Neutrophil (primary cell): ENCODE results near the gene NCOA3.
"Not testable (repeated sequence)": the region's sequence is repeated elsewhere in the genome, so short reads cannot be mapped to it uniquely, and the experiment has no call there.

ENCODE experiments used
- H3K27ac ChIP-seq: fragments of 200-600 bp; sonication (generic); 2 replicates; pipeline ENCODE4 v1.5.1; 2016; ENCODE audit warnings: mild to moderate bottlenecking, moderate library complexity
- H3K27me3 ChIP-seq: fragments of 200-600 bp; sonication (generic); 2 replicates; pipeline ENCODE4 v1.6.0; 2016; ENCODE audit warnings: mild to moderate bottlenecking
- H3K36me3 ChIP-seq: fragments of 200-600 bp; sonication (generic); 2 replicates; pipeline ENCODE4 v1.5.1; 2017
- H3K4me1 ChIP-seq, 2 experiments: fragments of 200-600 bp in 1 of 2; sonication (generic) in 1 of 2; 1 replicate in 1 of 2; 2 replicates in 1 of 2; pipeline versions ENCODE4 v1.5.1 to v1.6.1; 2013 to 2016; ENCODE audit warnings: low read depth in 1 of 2, low read length in 1 of 2, mild to moderate bottlenecking in 1 of 2, moderate library complexity in 1 of 2; ENCODE audit not compliant: control insufficient read depth in 1 of 2, insufficient read depth in 1 of 2
- H3K4me3 ChIP-seq, 2 experiments: fragments of 200-600 bp in 1 of 2; sonication (generic) in 1 of 2; 1 replicate in 1 of 2; 2 replicates in 1 of 2; pipeline ENCODE4 v1.5.1; 2013 to 2016; ENCODE audit warnings: low read depth in 1 of 2, low read length in 1 of 2, mild to moderate bottlenecking in 1 of 2, moderate library complexity in 1 of 2
- H3K9me3 ChIP-seq: fragments of 200-600 bp; sonication (generic); 2 replicates; pipeline ENCODE4 v1.5.1; 2016
- CTCF ChIP-seq: fragments of 200-600 bp; sonication (generic); IDR thresholded peaks from 2 replicates; pipeline ENCODE4 v1.5.1; 2016; ENCODE audit warnings: antibody characterized with exemption

Gene NCOA3

DNA sequence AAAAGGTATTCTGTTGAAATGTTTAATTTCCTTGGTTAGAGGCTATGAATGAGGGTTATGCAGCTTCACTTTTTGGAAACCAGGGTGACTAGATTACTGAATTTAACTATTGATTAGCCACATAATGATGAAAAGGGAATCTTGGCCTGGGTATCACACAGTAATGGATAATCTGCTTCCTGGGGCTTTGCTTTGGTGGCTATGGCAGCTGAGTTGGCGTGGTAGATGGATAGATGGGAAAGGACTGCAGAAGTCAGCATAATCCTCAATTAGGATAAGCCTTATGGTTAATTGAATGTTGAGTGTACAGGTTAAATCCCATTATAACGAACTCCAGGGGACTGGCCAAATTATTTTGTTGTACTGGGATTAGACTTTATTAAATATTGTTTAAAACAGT, 5.2 kb downstream of the NCOA3 start:
- Histone ChIP-seq H3K27ac (no peak overlapping the region), H3K27me3 (no peaks in the 10 kb centered on the region), H3K9me3 (no peaks in the 10 kb centered on the region), H3K36me3 (peaks cover 3% of the 10 kb centered on the region), H3K4me1 (peaks cover 13 to 15% of the 10 kb centered on the region in 2 experiments), H3K4me3 (no peak overlapping the region)
- no peak for TF ChIP-seq CTCF

GRCh38 chr20:47507275-47507981, 5.7 kb downstream of the NCOA3 start:
- H3K36me3 ChIP-seq, H3K4me3 ChIP-seq, H3K27me3 ChIP-seq, H3K9me3 ChIP-seq, H3K27ac ChIP-seq: not testable (repeated sequence)
- H3K4me1 ChIP-seq, result peaks cover 13 to 15% of the 10 kb centered on the region in 2 experiments

DNA sequence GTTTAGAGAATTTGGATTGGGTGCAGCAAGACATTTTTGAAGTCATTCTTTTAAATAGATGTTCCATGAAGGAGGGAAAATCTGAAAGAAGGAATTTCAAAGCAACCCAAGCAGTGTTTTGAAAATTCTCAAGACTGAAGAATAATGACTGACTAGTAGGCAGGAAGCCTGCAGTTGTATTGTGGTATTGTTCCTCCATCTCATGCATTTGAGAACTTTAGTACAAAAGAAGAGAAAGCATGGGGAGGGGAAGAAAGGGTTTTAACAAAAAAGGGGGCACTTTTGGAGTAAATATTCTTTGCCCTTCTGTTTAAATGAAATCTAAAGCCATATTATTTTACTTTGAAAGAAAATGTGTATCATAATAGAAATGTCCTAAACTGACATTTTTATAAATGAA, 6.6 kb downstream of the NCOA3 start:
- no peak overlapping the region for H3K27ac ChIP-seq
- no peak overlapping the region for H3K4me3 ChIP-seq
- no peaks in the 10 kb centered on the region for H3K9me3 ChIP-seq
- no peaks in the 10 kb centered on the region for H3K27me3 ChIP-seq
- H3K36me3 ChIP-seq, result peaks cover 3% of the 10 kb centered on the region
- H3K4me1 ChIP-seq, result peaks cover 6 to 7% of the 10 kb centered on the region in 2 experiments
- TF ChIP-seq CTCF, result no peak

- no peak for TF ChIP-seq CTCF
- H3K27ac ChIP-seq, result no peak overlapping the region
- H3K9me3 ChIP-seq, result no peaks in the 10 kb centered on the region
- H3K27me3 ChIP-seq, result no peaks in the 10 kb centered on the region
- no peaks in the 10 kb centered on the region for H3K4me1 ChIP-seq
- peaks cover 3% of the 10 kb centered on the region for H3K36me3 ChIP-seq
- no peak overlapping the region for H3K4me3 ChIP-seq
These were observed 7.5 kb downstream of the NCOA3 start for GRCh38 chr20:47509104-47509661.

DNA sequence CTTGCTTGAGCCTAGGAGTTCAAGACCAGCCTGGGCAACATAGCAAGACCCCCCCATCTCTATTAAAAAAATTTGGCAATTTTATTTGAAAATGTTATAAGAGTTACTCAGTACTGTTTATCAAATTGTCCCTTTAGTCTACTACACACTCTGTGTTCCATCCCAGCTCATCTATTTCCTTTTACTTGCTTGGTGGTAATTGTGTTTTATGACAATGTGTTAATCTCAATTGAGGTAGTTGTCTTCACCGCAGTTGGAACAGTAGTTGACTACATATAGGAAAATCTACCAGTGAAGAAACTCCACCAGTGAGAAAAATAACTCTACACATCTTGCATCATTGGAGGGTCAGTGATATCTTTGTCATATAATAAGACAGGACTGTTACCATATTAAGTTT, 8.0 kb downstream of the NCOA3 start:
- Histone ChIP-seq H3K27me3 (no peaks in the 10 kb centered on the region), H3K4me3 (no peak overlapping the region), H3K27ac (no peak overlapping the region), H3K36me3 (peaks cover 3% of the 10 kb centered on the region), H3K9me3 (no peaks in the 10 kb centered on the region), H3K4me1 (no peaks in the 10 kb centered on the region)
- no peak for TF ChIP-seq CTCF

GRCh38 chr20:47515843-47516242, 14.2 kb downstream of the NCOA3 start:
- no peaks in the 10 kb centered on the region for H3K9me3 ChIP-seq

More at GRCh38 chr20:47515843-47516242, 14.2 kb downstream of the NCOA3 start:
- no peak for TF ChIP-seq CTCF
- peaks cover 4% of the 10 kb centered on the region for H3K36me3 ChIP-seq
- H3K27ac ChIP-seq, result no peak overlapping the region
- no peaks in the 10 kb centered on the region for H3K4me1 ChIP-seq
- no peaks in the 10 kb centered on the region for H3K27me3 ChIP-seq
- H3K4me3 ChIP-seq, result no peak overlapping the region
